Stimulated activated CD4-positive, alpha-beta T cell treated with anti-CD3 and anti-CD28 coated beads, Interleukin-1b, Interleukin-23, amount 100 ng/mL, for 24 hours (primary cell): Measurements from ENCODE around the gene SLC7A1.

Experiments used
- DNase-seq, 4 experiments: peaks; one replicate each; pipeline ENCODE4 v3.0.0-alpha.2; 2020; ENCODE audit warnings: low read depth in 4 of 4, low spot score in 1 of 4

The SLC7A1 gene

GRCh38 chr13:29532821-29533220, 62.7 kb downstream of the SLC7A1 start:
- DNase-seq, result no peak

- no peak for DNase-seq
Observed at GRCh38 chr13:29532116-29532515, 63.4 kb downstream of the SLC7A1 start.

DNA sequence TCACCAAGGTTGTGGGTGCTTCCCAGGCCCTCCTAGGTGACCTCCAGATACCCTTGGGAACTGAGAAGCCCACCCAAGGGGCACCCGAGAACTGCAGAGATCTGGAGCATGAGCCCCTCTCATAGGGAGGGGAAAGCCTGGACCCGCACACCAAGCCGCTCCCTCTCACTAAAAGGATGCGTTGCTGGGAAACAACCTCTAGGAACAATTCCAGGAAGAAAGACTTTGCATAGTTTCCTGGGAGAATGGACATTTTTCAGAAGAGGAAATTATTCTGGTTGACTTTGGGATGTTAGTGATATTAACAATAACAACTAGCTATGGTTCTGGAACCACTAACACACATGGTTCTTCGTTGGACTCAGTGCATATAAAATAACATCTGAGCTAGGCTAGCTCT, 64.6 kb downstream of the SLC7A1 start:
- no peak for DNase-seq

DNA sequence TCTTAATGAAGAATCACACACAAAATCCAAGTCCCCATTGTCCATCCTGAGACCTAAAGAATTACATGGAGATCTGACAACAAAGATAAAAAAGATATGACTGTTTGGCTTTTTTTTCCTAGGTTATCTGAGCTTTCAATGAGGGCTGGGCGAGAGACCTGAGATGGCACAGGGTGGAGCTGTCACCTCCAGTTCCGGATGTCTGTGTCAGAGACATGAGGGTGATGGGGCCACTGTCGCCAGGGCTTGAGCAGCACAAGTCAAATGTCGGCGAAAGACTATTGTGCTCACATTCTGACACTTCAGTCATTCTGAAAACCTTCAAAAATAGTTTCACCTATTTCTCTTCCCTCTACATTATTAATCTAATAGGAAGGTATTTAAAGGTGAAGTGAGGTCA, 65.7 kb downstream of the SLC7A1 start:
- DNase-seq, result no peak

DNA sequence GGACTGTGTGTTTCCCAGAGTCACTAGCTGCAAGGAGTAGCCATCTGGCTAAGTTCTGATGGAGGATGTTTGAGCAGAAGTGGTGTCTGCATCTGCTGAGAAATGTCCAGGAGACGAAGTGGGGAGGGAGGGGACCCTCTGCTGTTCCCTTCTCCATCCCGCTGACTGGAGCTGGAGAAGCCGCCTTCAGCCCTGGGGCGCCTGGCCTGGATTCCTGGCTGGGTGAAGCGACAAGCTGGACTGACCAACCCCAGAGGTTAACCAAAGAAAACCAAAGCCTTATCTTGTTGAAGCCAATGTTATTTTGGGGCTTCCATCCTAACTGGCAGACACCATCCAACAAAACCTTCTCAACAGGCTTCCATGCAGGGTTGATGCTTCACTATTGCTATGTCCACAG, 67.6 kb downstream of the SLC7A1 start:
- DNase-seq, result no peak

GRCh38 chr13:29527511-29527910, 68.0 kb downstream of the SLC7A1 start:
- DNase-seq, result no peak

GRCh38 chr13:29526741-29527140, 68.7 kb downstream of the SLC7A1 start:
- DNase-seq, result no peak

- DNase-seq, result no peak
Observed at GRCh38 chr13:29525757-29526156, 69.7 kb downstream of the SLC7A1 start.

DNA sequence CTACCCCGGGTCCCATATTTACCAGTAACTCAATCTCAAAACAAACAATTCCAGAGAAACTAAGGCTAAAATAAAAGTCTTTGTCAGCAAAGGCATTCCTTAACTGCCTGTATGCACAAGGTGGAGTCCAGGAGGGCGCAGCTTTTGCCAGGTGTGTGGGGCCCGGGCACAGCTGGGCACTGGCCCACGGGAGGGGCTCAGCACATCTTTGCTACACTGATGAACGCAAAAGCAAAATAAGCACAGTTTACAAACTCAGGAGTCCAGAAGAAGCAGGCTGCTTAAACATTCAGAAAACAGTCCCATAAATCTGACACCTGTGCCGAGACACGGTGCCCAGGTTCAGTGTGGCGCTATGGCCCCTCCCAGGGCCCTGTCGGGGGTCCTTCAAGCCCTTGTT, 70.8 kb downstream of the SLC7A1 start:
- DNase-seq, result no peak

DNA sequence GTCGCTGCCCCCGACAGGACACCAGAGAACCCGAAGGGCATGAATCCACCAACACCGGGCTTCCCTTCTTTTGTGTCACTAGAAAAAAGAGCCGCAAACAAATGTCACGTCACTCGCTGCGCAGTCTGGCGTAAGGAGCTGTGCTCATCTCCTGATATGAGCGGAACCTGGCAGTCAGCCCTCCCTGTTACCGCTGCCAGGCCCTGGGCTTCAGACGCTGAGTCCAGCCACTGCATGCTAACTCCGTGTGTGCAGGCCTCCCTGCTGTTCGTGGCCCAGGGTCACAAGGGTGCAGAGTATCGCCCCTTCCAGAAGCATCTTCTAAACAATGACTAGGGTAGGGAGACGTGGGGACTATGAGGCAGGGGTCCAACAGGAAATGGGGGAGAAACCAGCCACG, 71.3 kb downstream of the SLC7A1 start:
- no peak for DNase-seq

GRCh38 chr13:29523199-29523961, 72.1 kb downstream of the SLC7A1 start:
- DNase-seq, result no peak

DNA sequence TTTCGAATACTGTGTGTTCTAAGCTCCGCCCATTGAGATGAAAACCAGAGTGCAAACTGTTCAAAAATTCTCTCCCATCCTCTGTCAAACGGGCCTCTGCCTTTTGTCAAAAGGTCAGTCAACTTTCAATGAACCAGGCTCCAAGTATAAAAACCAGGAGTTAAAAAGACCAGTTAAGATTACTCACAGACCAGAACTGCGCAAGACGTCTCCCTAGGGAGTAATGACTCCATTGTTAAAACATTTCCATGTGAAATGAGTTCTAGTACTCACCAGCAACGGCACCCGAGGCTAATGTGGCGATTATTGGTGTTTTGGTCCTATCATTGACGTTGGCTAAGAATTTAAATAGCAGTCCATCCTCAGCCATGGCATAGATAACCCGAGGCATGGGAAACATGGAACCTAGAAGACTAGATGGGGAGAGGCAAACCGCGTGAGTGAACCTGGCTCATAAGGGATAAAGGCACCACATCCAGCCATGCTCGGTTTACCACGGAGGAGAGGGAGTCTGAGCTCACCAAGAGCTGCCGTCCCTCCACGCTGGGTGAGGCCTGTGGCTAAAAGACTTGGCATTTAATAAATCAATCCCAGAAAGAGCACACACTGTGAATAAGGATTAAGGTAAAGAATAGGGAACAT, 73.3 kb downstream of the SLC7A1 start:
- no peak for DNase-seq

- DNase-seq, result no peak
Observed at GRCh38 chr13:29521336-29521735, 74.2 kb downstream of the SLC7A1 start.

- DNase-seq, result no peak
Observed at GRCh38 chr13:29520671-29521070, 74.8 kb downstream of the SLC7A1 start.

DNA sequence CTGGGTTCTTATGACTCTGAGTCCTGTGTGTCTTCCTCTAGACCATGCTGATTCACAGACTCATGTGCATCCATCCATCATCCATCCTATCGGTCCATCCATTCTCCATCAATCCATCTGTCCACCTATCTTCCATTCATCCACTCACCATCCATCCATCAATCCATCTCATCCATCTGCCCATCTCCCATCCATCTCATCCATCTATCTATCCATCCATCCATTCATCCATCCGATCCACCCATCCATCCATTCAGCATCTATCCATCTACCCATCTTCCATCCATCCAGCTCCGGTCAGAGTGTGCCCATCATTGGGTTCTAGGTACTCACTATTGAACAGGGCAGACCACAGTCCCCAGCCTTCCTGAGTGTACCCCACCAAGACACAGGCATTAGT, 75.6 kb downstream of the SLC7A1 start:
- DNase-seq, result no peak

DNA sequence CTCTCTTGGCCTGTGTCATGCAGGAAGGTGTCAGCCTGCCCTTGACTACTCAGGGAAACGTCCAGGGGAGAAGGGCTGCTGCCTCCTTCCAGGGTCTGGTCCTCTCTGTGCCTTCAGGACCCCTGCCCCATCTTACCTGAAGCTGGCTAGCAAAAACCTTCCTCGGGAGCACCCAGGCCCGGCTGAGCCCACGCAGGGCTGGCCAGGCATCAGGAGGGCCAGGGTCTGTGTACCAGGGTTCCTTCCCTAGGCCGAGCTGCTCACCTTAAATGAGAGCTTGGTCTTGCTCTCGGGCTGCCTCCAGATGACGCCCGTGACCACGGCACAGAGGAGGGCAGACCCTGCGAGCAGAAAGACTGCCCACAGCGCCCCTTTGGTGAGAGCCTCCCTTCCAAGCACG, 78.6 kb downstream of the SLC7A1 start:
- no peak for DNase-seq

GRCh38 chr13:29516012-29516411, 79.5 kb downstream of the SLC7A1 start:
- no peak for DNase-seq

DNA sequence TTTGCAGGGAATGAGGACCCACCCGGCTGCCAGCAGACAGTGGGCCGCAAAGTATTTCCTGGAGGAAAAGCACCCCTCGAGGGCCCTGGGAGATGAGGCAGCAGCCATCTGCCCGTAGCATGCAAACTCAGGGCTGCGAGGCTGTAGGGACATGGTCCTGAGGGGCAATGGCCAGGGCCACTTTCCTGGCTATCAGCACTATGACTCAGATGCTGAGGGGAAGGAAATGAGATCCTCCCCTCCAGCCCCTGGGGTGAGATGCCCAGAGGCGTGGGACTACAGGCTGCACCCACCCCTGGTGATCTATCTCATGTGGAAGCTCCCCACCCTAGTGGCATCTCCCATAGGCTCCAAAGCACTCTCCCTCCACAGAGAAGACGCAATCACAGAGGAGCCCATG, 80.1 kb downstream of the SLC7A1 start:
- DNase-seq, result no peak

DNA sequence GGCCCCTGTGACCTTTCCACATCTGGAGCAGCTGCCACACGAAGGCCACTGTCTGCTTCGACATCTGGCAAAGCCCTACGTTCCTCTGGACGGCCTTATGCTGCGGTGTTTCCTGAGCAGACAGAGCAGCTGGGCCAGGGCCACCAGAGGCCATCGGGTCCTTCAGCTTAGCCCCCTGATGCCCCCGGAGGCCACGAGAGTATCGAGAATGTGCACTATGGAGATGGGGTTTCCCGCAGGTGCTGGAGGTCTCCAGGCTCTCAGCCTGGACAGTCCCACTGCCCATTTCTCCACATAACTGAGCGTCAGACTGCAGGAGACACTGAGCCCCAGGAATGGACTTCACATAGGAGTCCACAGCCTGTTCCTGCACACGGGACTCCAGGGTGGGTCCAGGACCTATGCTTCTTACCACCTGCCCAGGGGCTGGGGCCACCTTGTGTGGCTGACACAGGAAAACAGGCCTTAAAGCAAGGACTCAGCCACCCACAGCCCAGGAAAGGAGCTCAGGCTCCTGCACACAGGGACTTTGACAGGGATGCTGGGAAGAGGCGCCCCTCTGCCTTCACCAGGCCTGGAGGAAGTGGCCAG, 80.7 kb downstream of the SLC7A1 start:
- DNase-seq, result no peak

GRCh38 chr13:29513981-29514719, 81.3 kb downstream of the SLC7A1 start:
- DNase-seq, result no peak

GRCh38 chr13:29513002-29513980, 82.2 kb downstream of the SLC7A1 start:
- no peak for DNase-seq
